Osteocyte (in vitro differentiated cells): ENCODE measurements around the gene RASL12. TPM values are rescaled to one million over a fixed set of nuclear protein-coding genes. Genes with fewer than 3 reads are reported as not detected.

Source experiments
- DNase-seq: peaks from one replicate; pipeline ENCODE4 v3.0.0; 2021; ENCODE audit warnings: mixed read lengths; ENCODE audit not compliant: unreplicated experiment; ENCODE audit errors: extremely low spot score
- H3K27ac Mint-ChIP-seq: one replicate; pipeline ENCODE4 v1.8.0; 2021; ENCODE audit warnings: mild to moderate bottlenecking, mixed read lengths; ENCODE audit not compliant: unreplicated experiment
- H3K27me3 Mint-ChIP-seq: one replicate; pipeline ENCODE4 v1.8.0; 2021; ENCODE audit warnings: mixed read lengths; ENCODE audit not compliant: unreplicated experiment
- H3K36me3 Mint-ChIP-seq: one replicate; pipeline ENCODE4 v1.8.0; 2021; ENCODE audit warnings: mixed read lengths; ENCODE audit not compliant: unreplicated experiment
- H3K4me1 Mint-ChIP-seq: one replicate; pipeline ENCODE4 v1.8.0; 2021; ENCODE audit warnings: mixed read lengths; ENCODE audit not compliant: unreplicated experiment
- H3K4me3 Mint-ChIP-seq: one replicate; pipeline ENCODE4 v1.8.0; 2021; ENCODE audit warnings: mild to moderate bottlenecking, moderate library complexity, mixed read lengths; ENCODE audit not compliant: unreplicated experiment
- H3K9me3 Mint-ChIP-seq: one replicate; pipeline ENCODE4 v1.8.0; 2021; ENCODE audit warnings: mixed read lengths; ENCODE audit not compliant: unreplicated experiment
- total RNA-seq: library from RNA; stranded (reverse); gene quantifications from 2 replicates; pipeline ENCODE4 v1.2.1, GENCODE V29; 2021
- TF ChIP-seq, protein P1 (sequence below): fragments of 200-600 bp; sonication (generic); IDR thresholded peaks from 2 replicates; pipeline ENCODE4 v1.5.0; 2021; ENCODE audit warnings: antibody characterized with exemption, mild to moderate bottlenecking, moderate library complexity

The RASL12 gene
- total RNA-seq, 1 donor from 2014 or later = 0.78 TPM

DNA sequence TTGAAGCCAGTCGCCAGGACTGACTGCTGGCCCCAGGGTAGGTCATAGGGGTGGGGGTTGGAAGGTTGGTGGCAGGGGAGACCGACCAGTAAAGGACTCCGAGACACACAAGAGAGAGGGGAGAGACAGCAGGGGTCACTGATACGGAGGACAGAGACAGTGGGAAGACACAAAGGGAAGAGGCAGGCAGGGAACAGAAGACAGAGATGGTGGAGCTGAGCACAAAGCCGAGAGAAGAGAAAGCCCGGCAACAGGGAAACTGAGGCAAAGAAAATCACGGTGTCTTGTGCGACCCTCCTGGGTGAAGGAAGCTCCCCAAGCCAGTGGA, 510 bp downstream of the RASL12 start:
- H3K9me3 Mint-ChIP-seq = no peaks in the 10 kb centered on the region
- TF ChIP-seq, protein P1, sequence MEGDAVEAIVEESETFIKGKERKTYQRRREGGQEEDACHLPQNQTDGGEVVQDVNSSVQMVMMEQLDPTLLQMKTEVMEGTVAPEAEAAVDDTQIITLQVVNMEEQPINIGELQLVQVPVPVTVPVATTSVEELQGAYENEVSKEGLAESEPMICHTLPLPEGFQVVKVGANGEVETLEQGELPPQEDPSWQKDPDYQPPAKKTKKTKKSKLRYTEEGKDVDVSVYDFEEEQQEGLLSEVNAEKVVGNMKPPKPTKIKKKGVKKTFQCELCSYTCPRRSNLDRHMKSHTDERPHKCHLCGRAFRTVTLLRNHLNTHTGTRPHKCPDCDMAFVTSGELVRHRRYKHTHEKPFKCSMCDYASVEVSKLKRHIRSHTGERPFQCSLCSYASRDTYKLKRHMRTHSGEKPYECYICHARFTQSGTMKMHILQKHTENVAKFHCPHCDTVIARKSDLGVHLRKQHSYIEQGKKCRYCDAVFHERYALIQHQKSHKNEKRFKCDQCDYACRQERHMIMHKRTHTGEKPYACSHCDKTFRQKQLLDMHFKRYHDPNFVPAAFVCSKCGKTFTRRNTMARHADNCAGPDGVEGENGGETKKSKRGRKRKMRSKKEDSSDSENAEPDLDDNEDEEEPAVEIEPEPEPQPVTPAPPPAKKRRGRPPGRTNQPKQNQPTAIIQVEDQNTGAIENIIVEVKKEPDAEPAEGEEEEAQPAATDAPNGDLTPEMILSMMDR = no peak
- H3K4me1 Mint-ChIP-seq = peaks cover 54% of the 10 kb centered on the region
- H3K27me3 Mint-ChIP-seq = peaks cover 7% of the 10 kb centered on the region
- H3K36me3 Mint-ChIP-seq = no peaks in the 10 kb centered on the region
- DNase-seq = no peak
- no peak overlapping the region for H3K27ac Mint-ChIP-seq
- peak overlapping the region; percentile 56 for H3K4me3 Mint-ChIP-seq

- Mint-ChIP-seq H3K27ac (no peak overlapping the region), H3K36me3 (no peaks in the 10 kb centered on the region), H3K4me3 (peak overlapping the region; percentile 56), H3K4me1 (peaks cover 50% of the 10 kb centered on the region), H3K27me3 (peaks cover 7% of the 10 kb centered on the region), H3K9me3 (no peaks in the 10 kb centered on the region)
- TF ChIP-seq, protein P1 = no peak
- no peak for DNase-seq
These were observed 1.0 kb downstream of the RASL12 start for GRCh38 chr15:65066635-65067316.

- Mint-ChIP-seq H3K27ac (no peak overlapping the region), H3K4me1 (peaks cover 44% of the 10 kb centered on the region), H3K36me3 (no peaks in the 10 kb centered on the region), H3K27me3 (peaks cover 7% of the 10 kb centered on the region), H3K4me3 (no peak overlapping the region), H3K9me3 (no peaks in the 10 kb centered on the region)
- TF ChIP-seq, protein P1 = no peak
- DNase-seq = no peak
These were observed 1.7 kb downstream of the RASL12 start for GRCh38 chr15:65066001-65066634.

DNA sequence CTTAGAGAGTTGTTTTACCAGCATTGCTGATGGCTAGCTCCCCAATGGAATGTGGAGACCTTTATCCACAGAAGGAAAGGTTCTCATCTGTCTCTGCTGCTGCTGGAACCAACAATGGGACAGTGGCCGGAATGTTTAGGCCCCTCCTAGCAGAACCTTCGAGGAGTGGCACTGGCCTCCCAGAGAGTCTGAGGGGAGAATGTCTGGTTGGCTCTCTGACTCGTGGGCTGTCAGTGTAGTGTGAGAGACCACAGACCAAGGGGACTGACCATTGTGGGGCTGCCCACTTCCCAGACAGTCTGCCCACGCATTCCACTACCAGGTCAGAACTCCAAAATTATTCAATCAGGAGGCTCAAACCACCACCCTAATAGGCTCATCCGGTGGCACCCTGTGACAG, 5.1 kb downstream of the RASL12 start:
- DNase-seq = no peak
- no peak overlapping the region for H3K27ac Mint-ChIP-seq
- TF ChIP-seq, protein P1 = no peak
- H3K36me3 Mint-ChIP-seq = no peaks in the 10 kb centered on the region
- no peaks in the 10 kb centered on the region for H3K9me3 Mint-ChIP-seq
- no peak overlapping the region for H3K4me3 Mint-ChIP-seq
- peaks cover 7% of the 10 kb centered on the region for H3K27me3 Mint-ChIP-seq
- peaks cover 18% of the 10 kb centered on the region for H3K4me1 Mint-ChIP-seq

DNA sequence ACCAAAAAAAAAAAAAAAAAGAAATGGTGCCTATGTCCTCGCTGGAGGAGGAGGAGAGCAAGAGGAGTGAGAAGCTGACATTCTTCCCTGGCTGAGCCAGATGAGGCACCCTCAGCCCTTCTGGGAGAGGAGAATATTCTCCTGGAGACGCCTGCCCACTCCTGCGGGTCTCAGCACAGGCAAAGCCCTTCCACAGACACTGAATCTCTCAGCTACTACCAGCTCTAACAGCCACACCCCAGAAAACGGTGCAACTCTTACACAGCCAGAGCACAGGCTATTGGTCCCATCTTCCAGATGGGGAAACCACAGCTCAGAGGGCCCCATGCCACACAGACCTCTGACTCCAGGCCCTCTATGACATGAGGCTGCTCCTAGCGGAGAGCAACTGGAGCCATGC, 5.7 kb downstream of the RASL12 start:
- Mint-ChIP-seq H3K9me3 (no peaks in the 10 kb centered on the region), H3K27ac (no peak overlapping the region), H3K36me3 (no peaks in the 10 kb centered on the region), H3K4me1 (peaks cover 20% of the 10 kb centered on the region), H3K27me3 (peaks cover 4% of the 10 kb centered on the region), H3K4me3 (no peak overlapping the region)
- DNase-seq = no peak
- TF ChIP-seq, protein P1 = no peak
